AG04449 (cell line): ENCODE measurements around the gene TEX26.

Experiments
- CTCF ChIA-PET: fragments of 350-600 bp; formaldehyde crosslinking; extraction: SDS; loops from one replicate; lab custom pipeline; 2021; ENCODE audit warnings: antibody characterized with exemption; lab: Yijun Ruan, JAX
- POLR2A ChIA-PET: fragments of 400-600, 350-600 bp; formaldehyde crosslinking; extraction: SDS; loops from one replicate; lab custom pipeline; 2020; ENCODE audit warnings: antibody characterized with exemption, inconsistent platforms; lab: Yijun Ruan, JAX
- DNase-seq: peaks from one replicate; pipeline ENCODE4 v3.0.0-alpha.2; 2010; ENCODE audit warnings: low read depth, low spot score
- H3K4me3 ChIP-seq: 2 replicates; pipeline ENCODE4 v1.5.1; 2011; ENCODE audit warnings: low read depth, mild to moderate bottlenecking, control low read depth, low read length
- CTCF ChIP-seq: IDR thresholded peaks from one replicate; pipeline ENCODE4 v1.5.1; 2011; ENCODE audit warnings: mild to moderate bottlenecking, moderate library complexity, low read length, control low read depth, inconsistent platforms; ENCODE audit not compliant: insufficient read depth; ENCODE audit errors: missing control alignments

TEX26 gene

GRCh38 chr13:30906411-30907051 lies 25.9 kb upstream of the TEX26 start:
- TF ChIP-seq CTCF: no peak
- ChIA-PET POLR2A (interaction anchor here (0.5 kb wide), 1 partner anchor 63 kb away, joined by 3 read pairs; no protein-coding TSS in a partner anchor), CTCF (interaction anchor here (0.7 to 3.0 kb wide), 3 partner anchors 11 to 138 kb away, joined by 3 to 9 read pairs (median 3); no protein-coding TSS in a partner anchor)
- H3K4me3 ChIP-seq: peak overlapping the region; percentile 23; the same call in 1 of the 2 replicates
- no peak for DNase-seq

DNA sequence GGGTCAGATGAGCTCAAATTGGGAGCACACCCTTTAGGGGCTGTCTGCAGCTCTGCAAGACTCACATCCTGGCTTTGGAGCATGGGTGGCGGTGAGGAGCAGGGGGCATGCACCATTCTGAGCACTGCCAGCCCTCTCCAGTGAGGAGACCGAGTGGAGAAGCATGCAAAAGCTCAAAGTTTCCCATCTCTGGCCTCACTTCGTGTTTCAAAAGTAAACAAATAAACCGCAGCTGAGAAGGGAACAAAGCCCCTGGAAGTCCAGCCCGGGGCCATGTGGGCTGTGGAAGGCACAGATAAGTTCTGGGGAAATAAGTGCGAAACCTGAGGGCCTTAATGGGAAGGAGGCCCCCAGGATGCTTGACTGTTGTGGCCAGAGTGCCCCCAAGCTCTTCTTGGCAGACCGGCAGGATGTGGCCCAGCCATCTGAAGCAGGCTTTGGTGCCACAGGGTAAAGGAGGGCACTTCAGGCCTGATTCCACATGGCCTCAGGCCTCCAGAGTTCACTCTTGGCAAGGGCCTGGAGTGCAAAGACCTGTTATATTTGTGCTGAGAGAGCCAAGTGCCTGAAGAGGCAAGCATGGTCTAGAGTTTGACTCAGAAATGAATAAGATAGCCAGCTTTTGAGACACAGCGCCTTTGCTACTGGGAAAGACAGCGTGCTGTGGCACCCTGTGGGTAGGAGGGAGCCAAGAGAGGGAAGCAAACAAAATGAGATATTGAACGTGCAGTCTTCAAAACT lies 25.2 kb upstream of the TEX26 start:
- H3K4me3 ChIP-seq: no peak overlapping the region
- no peak for DNase-seq
- no peak for TF ChIP-seq CTCF
- ChIA-PET POLR2A (interaction anchor here (0.5 kb wide), 1 partner anchor 62 kb away, joined by 3 read pairs; no protein-coding TSS in a partner anchor), CTCF (interaction anchor here (0.7 to 3.0 kb wide), 3 partner anchors 10 to 137 kb away, joined by 3 to 9 read pairs (median 3); no protein-coding TSS in a partner anchor)

- CTCF ChIA-PET: interaction anchor here (3.0 kb wide), 1 partner anchor 16 kb away, joined by 9 read pairs; no protein-coding TSS in a partner anchor
- DNase-seq: no peak
These were observed 24.0 kb upstream of the TEX26 start for GRCh38 chr13:30908416-30908980.

GRCh38 chr13:30910676-30911075 lies 21.8 kb upstream of the TEX26 start:
- CTCF ChIA-PET: no interaction called here
- POLR2A ChIA-PET: no interaction called here
- no peak for TF ChIP-seq CTCF
- H3K4me3 ChIP-seq: no peak overlapping the region
- no peak for DNase-seq

More at GRCh38 chr13:30908416-30908980, 24.0 kb upstream of the TEX26 start:
- TF ChIP-seq CTCF: no peak
- H3K4me3 ChIP-seq: no peak overlapping the region
- POLR2A ChIA-PET: interaction anchor here (0.6 to 0.8 kb wide), 2 partner anchors 16 to 136 kb away, joined by 3 to 4 read pairs; no protein-coding TSS in a partner anchor

- H3K4me3 ChIP-seq: peak overlapping the region; percentile 2; the same call in 1 of the 2 replicates
- no peak for DNase-seq
- ChIA-PET CTCF (interaction anchor here (0.8 to 1.6 kb wide), 3 partner anchors 50 to 129 kb away, joined by 3 to 4 read pairs (median 4); no protein-coding TSS in a partner anchor), POLR2A (no interaction called here)
- TF ChIP-seq CTCF: no peak
These were observed 16.5 kb upstream of the TEX26 start for GRCh38 chr13:30915691-30916541.
